BJ (cell line): Measurements from ENCODE around the gene IVNS1ABP. TPM values are rescaled to one million over a fixed set of nuclear protein-coding genes. Genes with fewer than 3 reads are reported as not detected.

Experiments
- CTCF ChIA-PET: fragments of 350-600 bp; formaldehyde crosslinking; extraction: SDS; loops from one replicate; lab custom pipeline; 2021; ENCODE audit warnings: antibody characterized with exemption, inconsistent platforms; lab: Yijun Ruan, JAX
- POLR2A ChIA-PET: fragments of 300-600 bp; sonication (Branson Sonifier 250); formaldehyde crosslinking; extraction: SDS; loops from one replicate; lab custom pipeline; 2021; ENCODE audit warnings: antibody characterized with exemption; lab: Charles Lee
- DNase-seq: peaks from one replicate; pipeline ENCODE4 v3.0.0-alpha.2; 2011; ENCODE audit warnings: low read depth
- H3K27me3 ChIP-seq: 2 replicates; pipeline ENCODE4 v1.6.0; 2011; ENCODE audit warnings: low read length; ENCODE audit not compliant: control insufficient read depth, insufficient read depth
- H3K36me3 ChIP-seq: 2 replicates; pipeline ENCODE4 v1.5.1; 2011; ENCODE audit warnings: low read length; ENCODE audit not compliant: control insufficient read depth, insufficient read depth
- H3K4me3 ChIP-seq: 2 replicates; pipeline ENCODE4 v1.5.1; 2011; ENCODE audit warnings: low read depth, mild to moderate bottlenecking, control low read depth, low read length
- CTCF ChIP-seq: IDR thresholded peaks from 2 replicates; pipeline ENCODE4 v1.5.1; 2011; ENCODE audit warnings: low read depth, mild to moderate bottlenecking, control low read depth, inconsistent platforms, low read length, moderate library complexity; ENCODE audit not compliant: insufficient read depth
- polyA plus RNA-seq: library from polyadenylated mRNA; depleted of rRNA; stranded (reverse); fragments of >200 nt; gene quantifications from 2 replicates; pipeline ENCODE4 v1.2.3, GENCODE V29; 2011

The IVNS1ABP gene
- polyA plus RNA-seq, 1 experiment = 48.1 TPM

GRCh38 chr1:185319139-185319475 is 2.1 kb upstream of the IVNS1ABP start:
- CTCF ChIA-PET = interaction anchor here (0.6 kb wide), 1 partner anchor 131 kb away, joined by 3 read pairs; no protein-coding TSS in a partner anchor
- no peak overlapping the region for H3K4me3 ChIP-seq
- no peak for DNase-seq
- H3K36me3 ChIP-seq = no peaks in the 10 kb centered on the region
- TF ChIP-seq CTCF = no peak
- no peaks in the 10 kb centered on the region for H3K27me3 ChIP-seq
- POLR2A ChIA-PET = no interaction called here

- CTCF ChIA-PET = interaction anchor here (0.6 to 1.3 kb wide), 7 partner anchors 9 to 362 kb away, joined by 3 to 4 read pairs (median 3); no protein-coding TSS in a partner anchor
- H3K36me3 ChIP-seq = no peaks in the 10 kb centered on the region
- H3K27me3 ChIP-seq = no peaks in the 10 kb centered on the region
- POLR2A ChIA-PET = no interaction called here
- TF ChIP-seq CTCF = no peak
- no peak for DNase-seq
- no peak overlapping the region for H3K4me3 ChIP-seq
Measured at GRCh38 chr1:185318431-185319138, 1.5 kb upstream of the IVNS1ABP start.

GRCh38 chr1:185317886-185318310 is 855 bp upstream of the IVNS1ABP start:
- ChIA-PET POLR2A (interaction anchor here (2.0 kb wide), 1 partner anchor 224 kb away, joined by 8 read pairs; no protein-coding TSS in a partner anchor), CTCF (interaction anchor here (0.9 to 1.3 kb wide), 6 partner anchors 8 to 363 kb away, joined by 3 to 4 read pairs (median 3); no protein-coding TSS in a partner anchor)
- no peak for DNase-seq

DNA sequence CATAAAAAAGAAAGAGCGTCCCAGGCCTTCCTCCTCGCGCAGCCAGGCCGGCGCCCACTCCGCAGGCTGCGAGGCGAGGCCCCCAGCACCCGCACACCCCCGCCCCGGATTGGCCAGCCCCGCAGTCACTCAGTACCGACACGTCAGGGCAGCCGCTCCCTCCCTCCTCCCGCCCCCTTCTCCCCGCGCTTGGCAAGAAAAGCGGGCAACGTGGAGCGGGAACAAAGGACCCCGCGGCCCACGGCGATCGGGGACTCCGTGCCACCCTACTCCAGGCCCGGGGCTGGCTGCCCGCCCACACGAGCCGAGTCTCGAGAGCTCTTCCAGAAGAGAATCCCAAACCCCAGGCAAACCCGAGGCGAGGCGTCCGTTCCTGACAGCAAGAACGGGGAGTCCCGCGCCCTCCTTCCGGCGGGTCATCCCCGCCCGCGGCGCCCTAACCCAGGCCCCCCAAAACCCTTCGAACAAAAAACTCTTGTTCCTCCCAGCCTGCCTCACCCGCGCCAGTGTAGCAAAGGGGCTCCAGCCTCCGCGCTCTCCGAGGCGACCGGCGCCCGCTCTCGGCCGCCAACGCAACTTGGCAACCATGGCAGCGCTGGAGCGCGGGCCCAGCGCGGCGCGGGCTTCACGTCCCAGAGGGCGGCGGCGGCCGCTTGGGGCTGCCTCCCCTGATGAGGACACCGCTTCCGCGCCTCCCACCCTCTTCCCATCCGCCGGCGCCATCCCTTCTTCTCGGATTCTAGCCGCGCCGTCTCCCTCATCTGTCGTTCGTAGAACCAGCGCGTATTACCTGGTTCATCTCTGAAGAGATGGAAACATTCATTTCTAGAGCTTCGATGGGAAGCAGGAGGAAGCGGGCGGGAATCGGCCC is 645 bp downstream of the IVNS1ABP start:
- no peak; the same call in 1 of the 2 replicates for TF ChIP-seq CTCF
- CTCF ChIA-PET = interaction anchor here (0.6 to 1.6 kb wide), 4 partner anchors 166 to 364 kb away, joined by 3 to 5 read pairs (median 4); no protein-coding TSS in a partner anchor
- no peak for DNase-seq
- POLR2A ChIA-PET = interaction anchor here (0.8 to 2.0 kb wide), 2 partner anchors 21 to 226 kb away, joined by 3 to 8 read pairs; no protein-coding TSS in a partner anchor
- peak overlapping the region; percentile 85 for H3K4me3 ChIP-seq
- H3K36me3 ChIP-seq = no peaks in the 10 kb centered on the region
- no peaks in the 10 kb centered on the region for H3K27me3 ChIP-seq

More at GRCh38 chr1:185317886-185318310, 855 bp upstream of the IVNS1ABP start:
- TF ChIP-seq CTCF = no peak
- no peaks in the 10 kb centered on the region for H3K36me3 ChIP-seq
- no peaks in the 10 kb centered on the region for H3K27me3 ChIP-seq
- peak overlapping the region; percentile 85 for H3K4me3 ChIP-seq
